ENCODE results near the gene CFP. TPM values are rescaled to one million over a fixed set of nuclear protein-coding genes. Genes with fewer than 3 reads are reported as not detected.

Gene CFP
- polyA plus RNA-seq, 1 of the 3 experiments (the other 2 are of a cell fraction), result 0.03 TPM

GRCh38 chrX:47613082-47613481 is 16.6 kb downstream of the CFP start:
- H3K9ac ChIP-seq, result no peak overlapping the region
- CTCF ChIA-PET, result interaction anchor here (1.3 kb wide), 1 partner anchor 72 kb away, joined by 3 read pairs; no protein-coding TSS in a partner anchor
- H3K4me2 ChIP-seq, result no peak overlapping the region
- WGBS (ENCODE audit: low lambda C conversion rate), result 46% methylated on average over 7 of the region's 8 CpGs
- no peaks in the 10 kb centered on the region for H4K20me1 ChIP-seq (ENCODE audit: insufficient read depth)
- no peaks in the 10 kb centered on the region for H3K9me3 ChIP-seq
- TF ChIP-seq TEAD4 (IDR thresholded peaks at IDR 0.05; ENCODE audit: borderline replicate concordance, insufficient read depth) (no peak), TAF1 (IDR thresholded peaks at IDR 0.05; ENCODE audit: borderline replicate concordance, low read depth, low read length) (no peak), RXRA (IDR thresholded peaks at IDR 0.05; ENCODE audit: borderline replicate concordance, low read depth) (no peak), PBX3 (IDR thresholded peaks at IDR 0.05) (no peak), MEF2A (IDR thresholded peaks at IDR 0.05; ENCODE audit: borderline replicate concordance, low read depth) (no peak), MXI1 (IDR thresholded peaks at IDR 0.05; ENCODE audit: low read depth, low read length) (no peak), EP300 (IDR thresholded peaks at IDR 0.05; ENCODE audit: borderline replicate concordance in 1 of 2, low read depth in 1 of 2, low read length in 1 of 2) (no peak), GATA2 (CRISPR knock-in tag; IDR thresholded peaks at IDR 0.05) (no peak), NFIC (IDR thresholded peaks at IDR 0.05; ENCODE audit: borderline replicate concordance) (no peak), POLR2AphosphoS5 (IDR thresholded peaks at IDR 0.05; ENCODE audit: low read depth, low read length) (no peak), SIN3A (IDR thresholded peaks at IDR 0.05; ENCODE audit: borderline replicate concordance, low read depth, low read length) (no peak), EZH2phosphoT487 (IDR thresholded peaks at IDR 0.05; ENCODE audit: borderline replicate concordance, low read depth) (no peak), GABPA (IDR thresholded peaks at IDR 0.05; ENCODE audit: low read depth) (no peak), FOXM1 (IDR thresholded peaks at IDR 0.05; ENCODE audit: low read depth) (no peak)
- no peak for DNase-seq
- no peak overlapping the region for H2AFZ ChIP-seq (ENCODE audit: low read depth)
- no peaks in the 10 kb centered on the region for H3F3A ChIP-seq (replicated peaks; ENCODE audit: insufficient read depth)
- H3K36me3 ChIP-seq (replicated peaks in 1 of 2; ENCODE audit: control insufficient read depth in 1 of 2, insufficient read depth in 2 of 2, low read length in 1 of 2), result no peaks in the 10 kb centered on the region
- no peaks in the 10 kb centered on the region; the same call in 1 of the 2 replicates for H3K27me3 ChIP-seq (ENCODE audit: insufficient read depth)
- H3K4me1 ChIP-seq (ENCODE audit: control insufficient read depth in 1 of 2, insufficient read depth in 2 of 2, low read depth in 1 of 2, low read length in 1 of 2), result no peaks in the 10 kb centered on the region; a peak in 1 of 4 replicates
- POLR2A ChIA-PET, result no interaction called here
- no peak overlapping the region for H3K27ac ChIP-seq (ENCODE audit: low read depth in 2 of 2, low read length in 1 of 2)
- H3K79me2 ChIP-seq (ENCODE audit: insufficient read depth), result no peaks in the 10 kb centered on the region
- no peaks in the 10 kb centered on the region for H3K9me2 ChIP-seq
- H3K4me3 ChIP-seq (ENCODE audit: low read depth in 2 of 2, low read length in 1 of 2), result no peak overlapping the region

GRCh38 chrX:47612418-47612817 is 17.3 kb downstream of the CFP start:
- Histone ChIP-seq H2AFZ (ENCODE audit: low read depth) (no peak overlapping the region), H3K27me3 (ENCODE audit: insufficient read depth) (no peaks in the 10 kb centered on the region; the same call in 1 of the 2 replicates), H3K9me3 (no peaks in the 10 kb centered on the region), H3K9me2 (no peaks in the 10 kb centered on the region), H3F3A (replicated peaks; ENCODE audit: insufficient read depth) (no peaks in the 10 kb centered on the region), H3K9ac (no peak overlapping the region), H3K27ac (ENCODE audit: low read depth in 2 of 2, low read length in 1 of 2) (no peak overlapping the region), H3K4me1 (ENCODE audit: control insufficient read depth in 1 of 2, insufficient read depth in 2 of 2, low read depth in 1 of 2, low read length in 1 of 2) (no peaks in the 10 kb centered on the region), H3K79me2 (ENCODE audit: insufficient read depth) (no peaks in the 10 kb centered on the region), H4K20me1 (ENCODE audit: insufficient read depth) (no peaks in the 10 kb centered on the region), H3K36me3 (replicated peaks in 1 of 2; ENCODE audit: control insufficient read depth in 1 of 2, insufficient read depth in 2 of 2, low read length in 1 of 2) (no peaks in the 10 kb centered on the region), H3K4me2 (no peak overlapping the region), H3K4me3 (ENCODE audit: low read depth in 2 of 2, low read length in 1 of 2) (no peak overlapping the region)
- DNase-seq, result no peak
- POLR2A ChIA-PET, result interaction anchor here (0.9 to 1.8 kb wide), 2 partner anchors 12 to 30 kb away, joined by 3 to 5 read pairs; partner anchors contain the start of gene TIMP1
- CTCF ChIA-PET, result no interaction called here
- TF ChIP-seq SMC3 (IDR thresholded peaks at IDR 0.05; ENCODE audit: low read depth, low read length) (no peak), ELF1 (IDR thresholded peaks at IDR 0.05) (no peak), FOSL2 (IDR thresholded peaks at IDR 0.05; ENCODE audit: borderline replicate concordance, low read depth) (no peak), POLR2AphosphoS5 (IDR thresholded peaks at IDR 0.05; ENCODE audit: low read depth, low read length) (no peak), CTCF (IDR thresholded peaks at IDR 0.05) (no peak), CHD2 (IDR thresholded peaks at IDR 0.05; ENCODE audit: low read length, partially characterized antibody) (no peak), TCF12 (IDR thresholded peaks at IDR 0.05) (no peak), MAX (IDR thresholded peaks at IDR 0.05; ENCODE audit: low read depth) (no peak), PBX3 (IDR thresholded peaks at IDR 0.05) (no peak)
- TF ChIP-seq, protein P1, sequence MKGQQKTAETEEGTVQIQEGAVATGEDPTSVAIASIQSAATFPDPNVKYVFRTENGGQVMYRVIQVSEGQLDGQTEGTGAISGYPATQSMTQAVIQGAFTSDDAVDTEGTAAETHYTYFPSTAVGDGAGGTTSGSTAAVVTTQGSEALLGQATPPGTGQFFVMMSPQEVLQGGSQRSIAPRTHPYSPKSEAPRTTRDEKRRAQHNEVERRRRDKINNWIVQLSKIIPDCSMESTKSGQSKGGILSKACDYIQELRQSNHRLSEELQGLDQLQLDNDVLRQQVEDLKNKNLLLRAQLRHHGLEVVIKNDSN (IDR thresholded peaks at IDR 0.05; ENCODE audit: borderline replicate concordance, low read depth), result no peak
- TF ChIP-seq, protein P2, sequence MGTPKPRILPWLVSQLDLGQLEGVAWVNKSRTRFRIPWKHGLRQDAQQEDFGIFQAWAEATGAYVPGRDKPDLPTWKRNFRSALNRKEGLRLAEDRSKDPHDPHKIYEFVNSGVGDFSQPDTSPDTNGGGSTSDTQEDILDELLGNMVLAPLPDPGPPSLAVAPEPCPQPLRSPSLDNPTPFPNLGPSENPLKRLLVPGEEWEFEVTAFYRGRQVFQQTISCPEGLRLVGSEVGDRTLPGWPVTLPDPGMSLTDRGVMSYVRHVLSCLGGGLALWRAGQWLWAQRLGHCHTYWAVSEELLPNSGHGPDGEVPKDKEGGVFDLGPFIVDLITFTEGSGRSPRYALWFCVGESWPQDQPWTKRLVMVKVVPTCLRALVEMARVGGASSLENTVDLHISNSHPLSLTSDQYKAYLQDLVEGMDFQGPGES (IDR thresholded peaks at IDR 0.05; ENCODE audit: low read depth, low read length), result no peak
